ENCODE results near the gene ELP1.
"Not testable (repeated sequence)": the region's sequence is repeated elsewhere in the genome, so short reads cannot be mapped to it uniquely, and the experiment has no call there.

DNA sequence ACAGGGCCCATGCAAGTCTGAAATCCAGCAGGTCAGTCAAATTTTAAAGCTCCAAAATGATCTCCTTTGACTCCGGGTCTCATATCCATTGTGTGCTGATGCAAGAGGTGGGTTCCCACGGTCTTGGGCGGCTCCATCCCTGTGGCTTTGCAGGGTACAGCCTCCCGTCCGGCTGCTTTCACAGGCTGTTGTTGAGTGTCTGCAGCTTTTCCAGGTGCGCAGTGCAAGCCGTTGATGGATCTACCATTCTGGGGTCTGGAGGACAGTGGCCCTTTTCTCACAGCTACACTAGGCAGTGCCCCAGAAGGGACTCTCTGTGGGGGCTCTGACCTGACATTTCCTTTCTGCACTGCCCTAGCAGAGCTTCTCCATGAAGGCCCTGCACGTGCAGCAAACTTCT, 85.6 kb downstream of the ELP1 start:
- TF ChIP-seq CTCF (IDR thresholded peaks at IDR 0.05; ENCODE audit: low read length); EZH2 (optimal IDR thresholded peaks at IDR 0.05; ENCODE audit: low read depth, low read length): not testable (repeated sequence)
